Epidermal melanocyte (primary cell): ENCODE measurements around the gene TOE1.
A peak's percentile ranks its signal among the peaks of the same experiment; 100 is the strongest.
"Not testable (repeated sequence)": the region's sequence is repeated elsewhere in the genome, so short reads cannot be mapped to it uniquely, and the experiment has no call there.

ENCODE experiments used
- DNase-seq: peaks from one replicate; pipeline ENCODE4 v3.0.0; 2011; ENCODE audit warnings: low spot score; ENCODE audit not compliant: insufficient read length

Gene TOE1

GRCh38 chr1:45339789-45340558 is at the start of gene TOE1, which contains the start of gene MUTYH:
Gene TOE1, plus strand, starts transcription at chr1:45340170. Its CDS starts 83 bp downstream, at chr1:45340253.
Gene MUTYH, minus strand, starts transcription at chr1:45340440. Its CDS starts 5,935 bp downstream, at chr1:45334505.
- DNase-seq: peak; percentile 85

- DNase-seq: not testable (repeated sequence)
Measured at GRCh38 chr1:45291002-45291401, 49.0 kb upstream of the TOE1 start.

GRCh38 chr1:45291716-45292115 is 48.3 kb upstream of the TOE1 start:
- DNase-seq: no peak

- no peak for DNase-seq
Measured at GRCh38 chr1:45297666-45298356, 42.2 kb upstream of the TOE1 start.

- DNase-seq: no peak
Measured at GRCh38 chr1:45299296-45299695, 40.7 kb upstream of the TOE1 start.

- peak; percentile 54 for DNase-seq
Measured at GRCh38 chr1:45299981-45300668, 39.8 kb upstream of the TOE1 start.

- no peak for DNase-seq
Measured at GRCh38 chr1:45300669-45300997, 39.3 kb upstream of the TOE1 start.

- DNase-seq: no peak
Measured at GRCh38 chr1:45302505-45303150, 37.3 kb upstream of the TOE1 start.

- peak; percentile 87 for DNase-seq
Measured at GRCh38 chr1:45303520-45304310, 36.3 kb upstream of the TOE1 start.

- no peak for DNase-seq
Measured at GRCh38 chr1:45304311-45305081, 35.5 kb upstream of the TOE1 start.

- no peak for DNase-seq
Measured at GRCh38 chr1:45305231-45305630, 34.7 kb upstream of the TOE1 start.

- DNase-seq: no peak
Measured at GRCh38 chr1:45306319-45306718, 33.7 kb upstream of the TOE1 start.

- no peak for DNase-seq
Measured at GRCh38 chr1:45306905-45307304, 33.1 kb upstream of the TOE1 start.

GRCh38 chr1:45314266-45314665 is 25.7 kb upstream of the TOE1 start:
- DNase-seq: no peak

GRCh38 chr1:45317166-45317565 is 22.8 kb upstream of the TOE1 start:
- DNase-seq: no peak

- DNase-seq: no peak
Measured at GRCh38 chr1:45319761-45320160, 20.2 kb upstream of the TOE1 start.

- no peak for DNase-seq
Measured at GRCh38 chr1:45321444-45321843, 18.5 kb upstream of the TOE1 start.

- DNase-seq: no peak
Measured at GRCh38 chr1:45322486-45323040, 17.4 kb upstream of the TOE1 start.

GRCh38 chr1:45325851-45326506 is 14.0 kb upstream of the TOE1 start:
- no peak for DNase-seq
